ENCODE measurements around the gene MED1. TPM values are rescaled to one million over a fixed set of nuclear protein-coding genes. Genes with fewer than 3 reads are reported as not detected.
"Not testable (repeated sequence)": the region's sequence is repeated elsewhere in the genome, so short reads cannot be mapped to it uniquely, and the experiment has no call there.

MED1 gene
- total RNA-seq, 1 experiment from 2014 or later: 41.4 TPM

GRCh38 chr17:39376434-39376833, 74.6 kb downstream of the MED1 start:
- TSS peak; percentile 58 for BruUV-seq (replicated peaks)
- no peaks in the 10 kb centered on the region for H3K27me3 ChIP-seq (ENCODE audit: control insufficient read depth, insufficient read depth, low read length)
- H3K36me3 ChIP-seq (ENCODE audit: control insufficient read depth, insufficient read depth, low read length): no peaks in the 10 kb centered on the region
- no peaks in the 10 kb centered on the region for H3K4me1 ChIP-seq (ENCODE audit: control insufficient read depth, insufficient read depth, low read length)
- ChIA-PET POLR2A (interaction anchor here (0.6 kb wide), 1 partner anchor 15 kb away, joined by 6 read pairs; no protein-coding TSS in a partner anchor), CTCF (no interaction called here)
- ATAC-seq (no peak), DNase-seq (ENCODE audit: low read depth, low spot score) (no peak)
- intact Hi-C loops (cut with micrococcal nuclease; ENCODE audit: unreplicated experiment): no loop called here
- in situ Hi-C loops (cut with HindIII; ENCODE audit: low pct_unique_long_range_greater_than_20kb, low sequenced_read_pairs): no loop called here
- H3K9me3 ChIP-seq (ENCODE audit: control insufficient read depth, insufficient read depth, low read depth, low read length): no peaks in the 10 kb centered on the region
- H3K4me3 ChIP-seq (ENCODE audit: low read depth in 2 of 2, low read length in 2 of 2): no peak overlapping the region
- H3K27ac ChIP-seq (ENCODE audit: low read length): no peak overlapping the region
- TF ChIP-seq SIN3A (IDR thresholded peaks at IDR 0.05; ENCODE audit: borderline replicate concordance, insufficient read depth, low read depth, low read length) (no peak), POLR2AphosphoS5 (IDR thresholded peaks at IDR 0.05; ENCODE audit: low read depth, low read length) (no peak), TCF7L2 (IDR thresholded peaks at IDR 0.05; ENCODE audit: low read depth, low read length) (no peak), REST (IDR thresholded peaks at IDR 0.05; ENCODE audit: insufficient read depth in 1 of 2, low read depth in 2 of 2, low read length in 1 of 2) (no peak), CTCF (IDR thresholded peaks at IDR 0.05) (no peak)

- in situ Hi-C loops (cut with HindIII; ENCODE audit: low pct_unique_long_range_greater_than_20kb, low sequenced_read_pairs); H3K9me3 ChIP-seq (ENCODE audit: control insufficient read depth, insufficient read depth, low read depth, low read length); intact Hi-C loops (cut with micrococcal nuclease; ENCODE audit: unreplicated experiment); DNase-seq (ENCODE audit: low read depth, low spot score); H3K36me3 ChIP-seq (ENCODE audit: control insufficient read depth, insufficient read depth, low read length); ATAC-seq; H3K27me3 ChIP-seq (ENCODE audit: control insufficient read depth, insufficient read depth, low read length); H3K4me3 ChIP-seq (ENCODE audit: low read depth in 2 of 2, low read length in 2 of 2); H3K27ac ChIP-seq (ENCODE audit: low read length); H3K4me1 ChIP-seq (ENCODE audit: control insufficient read depth, insufficient read depth, low read length); CTCF ChIA-PET; BruUV-seq (replicated peaks): not testable (repeated sequence)
- POLR2A ChIA-PET: interaction anchor here (0.6 kb wide), 1 partner anchor 50 kb away, joined by 3 read pairs; no protein-coding TSS in a partner anchor
Observed at GRCh38 chr17:39367805-39368204, 83.3 kb downstream of the MED1 start.

- CTCF ChIA-PET: no interaction called here
- in situ Hi-C loops (cut with HindIII; ENCODE audit: low pct_unique_long_range_greater_than_20kb, low sequenced_read_pairs) (no loop called here), intact Hi-C loops (cut with micrococcal nuclease; ENCODE audit: unreplicated experiment) (no loop called here)
- Histone ChIP-seq H3K36me3 (ENCODE audit: control insufficient read depth, insufficient read depth, low read length) (no peaks in the 10 kb centered on the region), H3K27me3 (ENCODE audit: control insufficient read depth, insufficient read depth, low read length) (no peaks in the 10 kb centered on the region), H3K4me1 (ENCODE audit: control insufficient read depth, insufficient read depth, low read length) (no peaks in the 10 kb centered on the region), H3K9me3 (ENCODE audit: control insufficient read depth, insufficient read depth, low read depth, low read length) (no peaks in the 10 kb centered on the region), H3K4me3 (ENCODE audit: low read depth in 2 of 2, low read length in 2 of 2) (no peak overlapping the region), H3K27ac (ENCODE audit: low read length) (no peak overlapping the region)
- DNase-seq (ENCODE audit: low read depth, low spot score) (no peak), ATAC-seq (no peak)
- POLR2A ChIA-PET: no interaction called here
- no peak for TF ChIP-seq CTCF (IDR thresholded peaks at IDR 0.05)
- no peak for TF ChIP-seq POLR2AphosphoS5 (IDR thresholded peaks at IDR 0.05; ENCODE audit: low read depth, low read length)
- no peak for TF ChIP-seq SIN3A (IDR thresholded peaks at IDR 0.05; ENCODE audit: borderline replicate concordance, insufficient read depth, low read depth, low read length)
- TF ChIP-seq REST (IDR thresholded peaks at IDR 0.05; ENCODE audit: insufficient read depth in 1 of 2, low read depth in 2 of 2, low read length in 1 of 2): no peak
- no peak for TF ChIP-seq TCF7L2 (IDR thresholded peaks at IDR 0.05; ENCODE audit: low read depth, low read length)
- TSS peak; percentile 56 for BruUV-seq (replicated peaks)
Observed at GRCh38 chr17:39365872-39366271, 85.2 kb downstream of the MED1 start.

Data from Panc1 (cell line).